SK-N-SH (cell line): ENCODE measurements around the gene NOP56. TPM values are rescaled to one million over a fixed set of nuclear protein-coding genes. Genes with fewer than 3 reads are reported as not detected.
A peak's percentile ranks its signal among the peaks of the same experiment; 100 is the strongest.

Experiments used
- CTCF ChIA-PET: fragments of 300-600, 350-600 bp; formaldehyde crosslinking; extraction: SDS; loops from one replicate; lab custom pipeline; 2021; lab: Yijun Ruan, JAX
- POLR2A ChIA-PET: fragments of 350-600 bp; sonication (Branson Sonifier 250); formaldehyde crosslinking; extraction: SDS; loops from one replicate; lab custom pipeline; 2020; ENCODE audit warnings: antibody characterized with exemption, inconsistent platforms; lab: Yijun Ruan, JAX
- DNase-seq: peaks from one replicate; pipeline ENCODE4 v3.0.0; 2012
- H2AFZ ChIP-seq: fragments of 200-600 bp; sonication (generic); 2 replicates; pipeline ENCODE4 v1.8.1; 2016; ENCODE audit warnings: antibody characterized with exemption, mild to moderate bottlenecking, low read depth
- H3F3A ChIP-seq: fragments of 200-600 bp; sonication (generic); replicated peaks from 2 replicates; pipeline ENCODE3; 2016; ENCODE audit warnings: antibody characterized with exemption, mild to moderate bottlenecking; ENCODE audit not compliant: insufficient read depth
- H3K27ac ChIP-seq, 2 experiments: fragments of 200-500 bp in 1 of 2; fragments of 200-600 bp in 1 of 2; sonication (Bioruptor generic) in 1 of 2; sonication (generic), shearing (Covaris generic) in 1 of 2; 2 replicates each; pipeline versions ENCODE4 v1.5.1 to v1.6.1; 2014 to 2016; ENCODE audit warnings: low read depth in 2 of 2, inconsistent platforms in 1 of 2, low read length in 1 of 2, mild to moderate bottlenecking in 1 of 2, mixed read lengths in 1 of 2
- H3K27me3 ChIP-seq: fragments of 200-600 bp; sonication (generic), shearing (Covaris generic); 2 replicates; pipeline ENCODE4 v1.6.1; 2016; ENCODE audit warnings: mixed run types; ENCODE audit not compliant: insufficient read depth
- H3K36me3 ChIP-seq, 2 experiments: fragments of 200-500 bp in 1 of 2; fragments of 200-600 bp in 1 of 2; sonication (Bioruptor generic) in 1 of 2; sonication (generic) in 1 of 2; replicated peaks in 1 of 2; 2 replicates each; pipeline versions ENCODE3 to v1.5.1; 2014 to 2016; ENCODE audit warnings: low read length in 1 of 2, mild to moderate bottlenecking in 1 of 2; ENCODE audit not compliant: insufficient read depth in 2 of 2, control insufficient read depth in 1 of 2
- H3K4me1 ChIP-seq, 2 experiments: fragments of 200-500 bp in 1 of 2; fragments of 200-600 bp in 1 of 2; sonication (Bioruptor generic) in 1 of 2; sonication (generic), shearing (Covaris generic) in 1 of 2; 2 replicates each; pipeline versions ENCODE4 v1.5.1 to v1.6.1; 2014 to 2016; ENCODE audit warnings: low read depth in 1 of 2, low read length in 1 of 2, mixed run types in 1 of 2; ENCODE audit not compliant: insufficient read depth in 2 of 2, control insufficient read depth in 1 of 2
- H3K4me2 ChIP-seq: fragments of 200-600 bp; sonication (generic), shearing (Covaris generic); 2 replicates; pipeline ENCODE4 v1.6.1; 2017; ENCODE audit warnings: mixed run types
- H3K4me3 ChIP-seq, 2 experiments: fragments of 200-500 bp in 1 of 2; fragments of 200-600 bp in 1 of 2; sonication (Bioruptor generic) in 1 of 2; sonication (generic), shearing (Covaris generic) in 1 of 2; 2 replicates each; pipeline versions ENCODE4 v1.5.1 to v1.8.1; 2014 to 2016; ENCODE audit warnings: low read depth in 2 of 2, inconsistent platforms in 1 of 2, low read length in 1 of 2, mild to moderate bottlenecking in 1 of 2, mixed read lengths in 1 of 2, moderate library complexity in 1 of 2
- H3K79me2 ChIP-seq: fragments of 200-600 bp; sonication (generic); 2 replicates; pipeline ENCODE4 v1.8.1; 2017; ENCODE audit warnings: mild to moderate bottlenecking; ENCODE audit not compliant: insufficient read depth
- H3K9ac ChIP-seq: fragments of 200-600 bp; sonication (generic); 2 replicates; pipeline ENCODE4 v1.6.1; 2017; ENCODE audit warnings: mixed run types
- H3K9me2 ChIP-seq: fragments of 200-600 bp; sonication (generic); 2 replicates; pipeline ENCODE4 v1.6.1; 2017; ENCODE audit warnings: mixed run types
- H3K9me3 ChIP-seq: fragments of 200-600 bp; sonication (generic); 2 replicates; pipeline ENCODE4 v1.6.1; 2017; ENCODE audit warnings: mixed run types, mild to moderate bottlenecking, moderate library complexity
- H4K20me1 ChIP-seq: fragments of 200-600 bp; sonication (generic); 2 replicates; pipeline ENCODE4 v1.6.1; 2017; ENCODE audit warnings: mild to moderate bottlenecking, mixed run types; ENCODE audit not compliant: insufficient read depth
- ELF1 ChIP-seq: IDR thresholded peaks from 2 replicates; pipeline ENCODE4 v1.4.0; 2012
- FOXJ3 ChIP-seq: sonication (generic); formaldehyde crosslinking; IDR thresholded peaks from 2 replicates; pipeline ENCODE4 v1.5.1; 2020; ENCODE audit warnings: mild to moderate bottlenecking, missing genetic modification reagents
- FOXM1 ChIP-seq: IDR thresholded peaks from 2 replicates; pipeline ENCODE4 v1.4.0; 2012; ENCODE audit warnings: low read depth, mild to moderate bottlenecking
- GABPA ChIP-seq: IDR thresholded peaks from 2 replicates; pipeline ENCODE4 v1.4.0; 2012; ENCODE audit warnings: low read depth, mild to moderate bottlenecking
- RCOR1 ChIP-seq: fragments of 150-350 bp; IDR thresholded peaks from 2 replicates; pipeline ENCODE4 v1.6.1; 2017; ENCODE audit warnings: antibody characterized with exemption, low read length
- RXRA ChIP-seq: IDR thresholded peaks from 2 replicates; pipeline ENCODE4 v1.4.0; 2012; ENCODE audit warnings: low read depth, mild to moderate bottlenecking, borderline replicate concordance
- SMC3 ChIP-seq: IDR thresholded peaks from 2 replicates; pipeline ENCODE4 v1.6.1; 2012; ENCODE audit warnings: low read depth, low read length, improper control_type of control experiment
- USF1 ChIP-seq: IDR thresholded peaks from 2 replicates; pipeline ENCODE4 v1.4.0; 2012; ENCODE audit warnings: low read depth, borderline replicate concordance
- WGBS: methylation state at CpG from one replicate; pipeline ENCODE4 v1.1.6; 2017; ENCODE audit warnings: low lambda C conversion rate; 5-methylcytosine and 5-hydroxymethylcytosine counted together
- polyA plus RNA-seq, 3 experiments: library from polyadenylated mRNA; depleted of rRNA; stranded (reverse); fragments of >200 nt; gene quantifications; 2 replicates each; pipeline ENCODE4 v1.2.3, GENCODE V29; 2012
- TF ChIP-seq, protein P1 (sequence below): IDR thresholded peaks from 2 replicates; pipeline ENCODE4 v1.6.1; 2012; ENCODE audit warnings: mild to moderate bottlenecking, low read depth, low read length, moderate library complexity
- TF ChIP-seq, protein P2 (sequence below): fragments of 150-350 bp; IDR thresholded peaks from 2 replicates; pipeline ENCODE4 v1.6.1; 2016; ENCODE audit warnings: mild to moderate bottlenecking, low read depth, low read length

Gene NOP56
- polyA plus RNA-seq, 1 of the 3 experiments (the other 2 are of a cell fraction), result 158 TPM

DNA sequence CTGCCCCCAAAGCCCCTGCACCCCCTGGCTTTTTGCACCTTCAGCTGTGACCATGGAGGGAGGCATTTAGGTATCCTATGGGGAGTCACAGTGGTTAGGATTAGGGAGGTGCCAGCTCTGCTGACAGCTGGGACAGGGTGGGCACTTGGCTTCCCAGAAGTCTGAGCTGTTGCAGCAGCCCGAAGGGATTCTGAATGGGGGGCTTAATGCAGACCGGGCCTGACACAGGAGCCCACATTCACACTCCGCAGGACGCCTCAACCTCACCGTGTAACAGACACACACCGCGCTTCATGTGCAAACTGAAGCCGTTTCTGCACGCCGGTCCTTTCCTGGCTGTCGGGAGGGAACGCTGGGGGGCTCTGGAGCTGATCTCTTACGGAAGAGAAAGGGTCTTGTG, 42.1 kb downstream of the NOP56 start:
- no peaks in the 10 kb centered on the region for H3K27me3 ChIP-seq
- H3K9me3 ChIP-seq, result no peaks in the 10 kb centered on the region
- no peak overlapping the region for H3K4me3 ChIP-seq
- H4K20me1 ChIP-seq, result peaks cover 7% of the 10 kb centered on the region; the same call in 1 of the 2 replicates
- H3F3A ChIP-seq, result peaks cover 7% of the 10 kb centered on the region
- H3K79me2 ChIP-seq, result no peaks in the 10 kb centered on the region; the same call in 1 of the 2 replicates
- H3K27ac ChIP-seq, result no peak overlapping the region
- no peaks in the 10 kb centered on the region for H3K9me2 ChIP-seq
- no peaks in the 10 kb centered on the region for H3K36me3 ChIP-seq
- 97% methylated on average over 11 of the region's 13 CpGs for WGBS
- H2AFZ ChIP-seq, result no peak overlapping the region
- H3K4me1 ChIP-seq, result peaks cover 0 to 37% of the 10 kb centered on the region in 2 experiments; a peak in 1 of 4 replicates
- no peak for TF ChIP-seq RCOR1
- TF ChIP-seq GABPA, result no peak
- TF ChIP-seq SMC3, result no peak
- no peak for TF ChIP-seq FOXM1
- TF ChIP-seq, protein P1, sequence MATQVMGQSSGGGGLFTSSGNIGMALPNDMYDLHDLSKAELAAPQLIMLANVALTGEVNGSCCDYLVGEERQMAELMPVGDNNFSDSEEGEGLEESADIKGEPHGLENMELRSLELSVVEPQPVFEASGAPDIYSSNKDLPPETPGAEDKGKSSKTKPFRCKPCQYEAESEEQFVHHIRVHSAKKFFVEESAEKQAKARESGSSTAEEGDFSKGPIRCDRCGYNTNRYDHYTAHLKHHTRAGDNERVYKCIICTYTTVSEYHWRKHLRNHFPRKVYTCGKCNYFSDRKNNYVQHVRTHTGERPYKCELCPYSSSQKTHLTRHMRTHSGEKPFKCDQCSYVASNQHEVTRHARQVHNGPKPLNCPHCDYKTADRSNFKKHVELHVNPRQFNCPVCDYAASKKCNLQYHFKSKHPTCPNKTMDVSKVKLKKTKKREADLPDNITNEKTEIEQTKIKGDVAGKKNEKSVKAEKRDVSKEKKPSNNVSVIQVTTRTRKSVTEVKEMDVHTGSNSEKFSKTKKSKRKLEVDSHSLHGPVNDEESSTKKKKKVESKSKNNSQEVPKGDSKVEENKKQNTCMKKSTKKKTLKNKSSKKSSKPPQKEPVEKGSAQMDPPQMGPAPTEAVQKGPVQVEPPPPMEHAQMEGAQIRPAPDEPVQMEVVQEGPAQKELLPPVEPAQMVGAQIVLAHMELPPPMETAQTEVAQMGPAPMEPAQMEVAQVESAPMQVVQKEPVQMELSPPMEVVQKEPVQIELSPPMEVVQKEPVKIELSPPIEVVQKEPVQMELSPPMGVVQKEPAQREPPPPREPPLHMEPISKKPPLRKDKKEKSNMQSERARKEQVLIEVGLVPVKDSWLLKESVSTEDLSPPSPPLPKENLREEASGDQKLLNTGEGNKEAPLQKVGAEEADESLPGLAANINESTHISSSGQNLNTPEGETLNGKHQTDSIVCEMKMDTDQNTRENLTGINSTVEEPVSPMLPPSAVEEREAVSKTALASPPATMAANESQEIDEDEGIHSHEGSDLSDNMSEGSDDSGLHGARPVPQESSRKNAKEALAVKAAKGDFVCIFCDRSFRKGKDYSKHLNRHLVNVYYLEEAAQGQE, result no peak
- no peak for TF ChIP-seq FOXJ3
- TF ChIP-seq USF1, result no peak
- TF ChIP-seq, protein P2, sequence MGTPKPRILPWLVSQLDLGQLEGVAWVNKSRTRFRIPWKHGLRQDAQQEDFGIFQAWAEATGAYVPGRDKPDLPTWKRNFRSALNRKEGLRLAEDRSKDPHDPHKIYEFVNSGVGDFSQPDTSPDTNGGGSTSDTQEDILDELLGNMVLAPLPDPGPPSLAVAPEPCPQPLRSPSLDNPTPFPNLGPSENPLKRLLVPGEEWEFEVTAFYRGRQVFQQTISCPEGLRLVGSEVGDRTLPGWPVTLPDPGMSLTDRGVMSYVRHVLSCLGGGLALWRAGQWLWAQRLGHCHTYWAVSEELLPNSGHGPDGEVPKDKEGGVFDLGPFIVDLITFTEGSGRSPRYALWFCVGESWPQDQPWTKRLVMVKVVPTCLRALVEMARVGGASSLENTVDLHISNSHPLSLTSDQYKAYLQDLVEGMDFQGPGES, result no peak
- no peak for TF ChIP-seq RXRA
- no peak for TF ChIP-seq ELF1
- CTCF ChIA-PET, result interaction anchor here (0.9 kb wide), 1 partner anchor 48 kb away, joined by 4 read pairs; no protein-coding TSS in a partner anchor
- no peak overlapping the region for H3K9ac ChIP-seq
- POLR2A ChIA-PET, result interaction anchor here (0.6 to 0.8 kb wide), 2 partner anchors 41 to 1491 kb away, joined by 3 to 7 read pairs; partner anchors contain the start of gene C20orf202
- DNase-seq, result no peak
- peak overlapping the region; percentile 71; the same call in 1 of the 2 replicates for H3K4me2 ChIP-seq
